Measurements from ENCODE around the gene AXL.

DNA sequence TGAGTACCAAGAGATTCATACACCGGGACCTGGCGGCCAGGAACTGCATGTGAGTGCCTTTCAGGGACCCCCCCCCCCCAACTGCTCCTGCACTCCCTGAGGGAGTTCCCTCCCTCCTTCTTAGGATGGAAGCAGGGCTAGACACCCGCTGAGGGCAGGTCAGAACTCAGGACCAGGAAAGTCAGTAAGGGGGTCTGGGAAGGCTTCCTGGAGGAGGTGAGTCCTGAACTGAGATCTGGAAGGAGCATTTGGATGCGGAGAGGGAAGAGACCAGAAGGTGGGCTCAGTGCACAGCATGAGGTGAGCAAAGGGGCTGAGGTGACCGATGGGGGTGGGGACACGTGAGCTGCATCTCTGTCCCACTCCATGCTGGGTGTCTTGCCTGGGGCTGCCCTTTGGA, 34.6 kb downstream of the AXL start:
- TF ChIP-seq, protein P1, sequence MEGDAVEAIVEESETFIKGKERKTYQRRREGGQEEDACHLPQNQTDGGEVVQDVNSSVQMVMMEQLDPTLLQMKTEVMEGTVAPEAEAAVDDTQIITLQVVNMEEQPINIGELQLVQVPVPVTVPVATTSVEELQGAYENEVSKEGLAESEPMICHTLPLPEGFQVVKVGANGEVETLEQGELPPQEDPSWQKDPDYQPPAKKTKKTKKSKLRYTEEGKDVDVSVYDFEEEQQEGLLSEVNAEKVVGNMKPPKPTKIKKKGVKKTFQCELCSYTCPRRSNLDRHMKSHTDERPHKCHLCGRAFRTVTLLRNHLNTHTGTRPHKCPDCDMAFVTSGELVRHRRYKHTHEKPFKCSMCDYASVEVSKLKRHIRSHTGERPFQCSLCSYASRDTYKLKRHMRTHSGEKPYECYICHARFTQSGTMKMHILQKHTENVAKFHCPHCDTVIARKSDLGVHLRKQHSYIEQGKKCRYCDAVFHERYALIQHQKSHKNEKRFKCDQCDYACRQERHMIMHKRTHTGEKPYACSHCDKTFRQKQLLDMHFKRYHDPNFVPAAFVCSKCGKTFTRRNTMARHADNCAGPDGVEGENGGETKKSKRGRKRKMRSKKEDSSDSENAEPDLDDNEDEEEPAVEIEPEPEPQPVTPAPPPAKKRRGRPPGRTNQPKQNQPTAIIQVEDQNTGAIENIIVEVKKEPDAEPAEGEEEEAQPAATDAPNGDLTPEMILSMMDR (IDR thresholded peaks at IDR 0.05) = no peak
- TF ChIP-seq POLR2A (IDR thresholded peaks at IDR 0.05) = no peak
- no peak for TF ChIP-seq EP300 (IDR thresholded peaks at IDR 0.05)

Measured in tibial nerve (tissue), 4 donors.